DMS79 treated with DMSO at 0.1 percent for 48 hours (cell line): ENCODE results near the gene RNF31.

ENCODE experiments used
- DNase-seq: peaks from one replicate; lab custom pipeline; 2025; lab: John Stamatoyannopoulos, UW

The RNF31 gene

GRCh38 chr14:24116128-24116814 is 31.0 kb upstream of the RNF31 start:
- no peak for DNase-seq

GRCh38 chr14:24117179-24117578 is 30.1 kb upstream of the RNF31 start:
- no peak for DNase-seq

- no peak for DNase-seq
Observed at GRCh38 chr14:24119691-24120090, 27.6 kb upstream of the RNF31 start.

GRCh38 chr14:24121210-24121609 is 26.1 kb upstream of the RNF31 start:
- no peak for DNase-seq

GRCh38 chr14:24122416-24122815 is 24.9 kb upstream of the RNF31 start:
- DNase-seq: no peak

GRCh38 chr14:24122898-24123297 is 24.4 kb upstream of the RNF31 start:
- DNase-seq: no peak

- DNase-seq: no peak
Observed at GRCh38 chr14:24123424-24124417, 23.6 kb upstream of the RNF31 start.

- no peak for DNase-seq
Observed at GRCh38 chr14:24126939-24127338, 20.4 kb upstream of the RNF31 start.

- no peak for DNase-seq
Observed at GRCh38 chr14:24127673-24128072, 19.6 kb upstream of the RNF31 start.

GRCh38 chr14:24129410-24129998 is 17.8 kb upstream of the RNF31 start:
- no peak for DNase-seq

GRCh38 chr14:24130380-24130716 is 16.9 kb upstream of the RNF31 start, which contains the start of gene FITM1:
FITM1 (plus strand) TSS chr14:24130659; CDS start chr14:24131564, 905 bp downstream.
- DNase-seq: no peak

- DNase-seq: no peak
Observed at GRCh38 chr14:24130717-24131548, 16.4 kb upstream of the RNF31 start.

- DNase-seq: no peak
Observed at GRCh38 chr14:24131549-24131966, 15.7 kb upstream of the RNF31 start.

- DNase-seq: peak; percentile 49
Observed at GRCh38 chr14:24132061-24132685, 15.1 kb upstream of the RNF31 start.

GRCh38 chr14:24132976-24133375 is 14.3 kb upstream of the RNF31 start:
- DNase-seq: no peak

GRCh38 chr14:24133735-24134134 is 13.6 kb upstream of the RNF31 start:
- no peak for DNase-seq

GRCh38 chr14:24135584-24135833 is 11.8 kb upstream of the RNF31 start:
- peak; percentile 83 for DNase-seq

- peak; percentile 96 for DNase-seq
Observed at GRCh38 chr14:24135834-24136683, 11.2 kb upstream of the RNF31 start, which contains the start of gene PSME1. PSME1 (plus strand) TSS chr14:24136194; CDS start chr14:24136263, 69 bp downstream.

GRCh38 chr14:24136684-24137528 is 10.4 kb upstream of the RNF31 start:
- no peak for DNase-seq
